HG03378 (cell line): Measurements from ENCODE around the gene FBXO48.

Source experiments
- ATAC-seq: cut with Tn5 transposase; IDR thresholded peaks from one replicate; pipeline ENCODE4 v1.9.1; 2021; ENCODE audit warnings: mild to moderate bottlenecking, moderate library complexity; ENCODE audit not compliant: unreplicated experiment

FBXO48 gene

GRCh38 chr2:68467077-68467960 lies at the start of gene FBXO48, which contains the start of gene APLF:
TSS of gene FBXO48 (minus strand) at chr2:68467294. CDS start at chr2:68465145, 2,149 bp downstream.
TSS of gene APLF (plus strand) at chr2:68467585. CDS start at chr2:68467732, 147 bp downstream.
- peak; percentile 94 for ATAC-seq

GRCh38 chr2:68516051-68516955 lies 49.2 kb upstream of the FBXO48 start:
- ATAC-seq = no peak

- ATAC-seq = no peak
Observed at GRCh38 chr2:68514316-68514929, 47.3 kb upstream of the FBXO48 start.

GRCh38 chr2:68512966-68513365 lies 45.9 kb upstream of the FBXO48 start:
- ATAC-seq = no peak

GRCh38 chr2:68512326-68512725 lies 45.2 kb upstream of the FBXO48 start:
- no peak for ATAC-seq

GRCh38 chr2:68506170-68506569 lies 39.1 kb upstream of the FBXO48 start:
- no peak for ATAC-seq

- ATAC-seq = no peak
Observed at GRCh38 chr2:68505603-68506159, 38.6 kb upstream of the FBXO48 start.

GRCh38 chr2:68501768-68502167 lies 34.7 kb upstream of the FBXO48 start:
- ATAC-seq = no peak

GRCh38 chr2:68500649-68501048 lies 33.6 kb upstream of the FBXO48 start:
- no peak for ATAC-seq

GRCh38 chr2:68499133-68499532 lies 32.0 kb upstream of the FBXO48 start:
- ATAC-seq = no peak

- no peak for ATAC-seq
Observed at GRCh38 chr2:68491582-68491981, 24.5 kb upstream of the FBXO48 start.

- no peak for ATAC-seq
Observed at GRCh38 chr2:68489282-68489681, 22.2 kb upstream of the FBXO48 start.

GRCh38 chr2:68488605-68489004 lies 21.5 kb upstream of the FBXO48 start:
- peak; percentile 74 for ATAC-seq

- no peak for ATAC-seq
Observed at GRCh38 chr2:68487773-68488355, 20.8 kb upstream of the FBXO48 start.

GRCh38 chr2:68483011-68483410 lies 15.9 kb upstream of the FBXO48 start:
- no peak for ATAC-seq

GRCh38 chr2:68482296-68482820 lies 15.3 kb upstream of the FBXO48 start:
- ATAC-seq = no peak

- ATAC-seq = no peak
Observed at GRCh38 chr2:68478688-68479087, 11.6 kb upstream of the FBXO48 start.

- ATAC-seq = no peak
Observed at GRCh38 chr2:68476454-68476853, 9.4 kb upstream of the FBXO48 start.

GRCh38 chr2:68475576-68475975 lies 8.5 kb upstream of the FBXO48 start:
- ATAC-seq = no peak

GRCh38 chr2:68475110-68475509 lies 8.0 kb upstream of the FBXO48 start:
- no peak for ATAC-seq
